Measurements from ENCODE around the gene TPRA1. TPM values are rescaled to one million over a fixed set of nuclear protein-coding genes. Genes with fewer than 3 reads are reported as not detected.

The TPRA1 gene
- total and polyA plus RNA-seq, 9 donors = 19.1 to 27.9 (median 22.0) TPM

DNA sequence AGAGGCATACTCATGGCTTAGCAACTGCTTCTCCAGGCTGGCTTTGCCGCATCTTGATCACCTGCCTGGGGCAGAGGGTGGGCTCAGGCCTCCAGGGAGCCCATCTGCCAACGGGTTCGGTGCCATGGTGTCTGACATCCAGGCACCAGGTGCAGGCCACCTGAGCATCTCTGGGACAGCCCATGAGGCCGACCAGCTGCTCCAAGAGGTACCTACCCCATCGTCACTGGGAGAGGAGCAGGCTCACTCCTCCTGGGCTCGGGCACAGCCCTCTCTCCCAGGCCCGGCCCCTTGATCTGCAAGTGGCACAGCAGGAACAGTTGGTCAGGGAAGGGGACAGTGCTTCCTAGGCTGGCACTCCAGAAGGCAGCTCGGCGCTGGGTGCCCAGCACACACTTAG lies 21.9 kb downstream of the TPRA1 start:
- H3K4me3 ChIP-seq (ENCODE audit: low read length) = no peak overlapping the region
- peaks cover 3% of the 10 kb centered on the region for H3K27me3 ChIP-seq (ENCODE audit: control insufficient read depth, insufficient read depth, low read length)
- H3K27ac ChIP-seq (ENCODE audit: low read length) = no peak overlapping the region
- H3K9me3 ChIP-seq (replicated peaks; ENCODE audit: control insufficient read depth, low read depth, low read length) = no peaks in the 10 kb centered on the region
- H3K36me3 ChIP-seq (ENCODE audit: control insufficient read depth, insufficient read depth, low read length) = peaks cover 34% of the 10 kb centered on the region
- DNase-seq = no peak
- H3K4me1 ChIP-seq (ENCODE audit: control insufficient read depth, insufficient read depth, low read length) = no peaks in the 10 kb centered on the region
- WGBS (ENCODE audit: insufficient coverage) = 78% methylated on average over 6 of the region's 9 CpGs

DNA sequence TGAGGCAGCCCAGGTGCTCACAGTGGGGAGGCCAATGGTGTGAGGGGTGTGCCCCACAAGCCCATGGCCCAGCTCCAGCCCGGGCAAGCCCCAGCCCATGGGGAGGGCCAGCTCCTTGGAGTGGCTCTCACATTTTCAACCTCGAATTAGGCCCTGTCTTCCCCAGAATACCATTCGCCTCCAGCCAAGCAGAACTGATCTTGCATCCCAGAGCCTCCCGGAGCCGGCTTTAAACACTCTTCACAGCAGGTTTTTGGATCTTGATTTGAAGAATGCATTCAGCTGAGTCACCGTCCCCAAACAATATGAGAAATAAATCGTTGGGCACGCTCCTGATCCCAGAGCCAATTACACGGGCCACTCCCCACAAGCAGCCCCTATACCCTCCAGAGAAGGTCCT lies 23.7 kb downstream of the TPRA1 start:
- no peaks in the 10 kb centered on the region for H3K9me3 ChIP-seq (replicated peaks; ENCODE audit: control insufficient read depth, low read depth, low read length)
- no peak for DNase-seq
- H3K27ac ChIP-seq (ENCODE audit: low read length) = no peak overlapping the region
- peaks cover 3% of the 10 kb centered on the region for H3K27me3 ChIP-seq (ENCODE audit: control insufficient read depth, insufficient read depth, low read length)
- no peaks in the 10 kb centered on the region for H3K4me1 ChIP-seq (ENCODE audit: control insufficient read depth, insufficient read depth, low read length)
- peaks cover 18% of the 10 kb centered on the region for H3K36me3 ChIP-seq (ENCODE audit: control insufficient read depth, insufficient read depth, low read length)
- no peak overlapping the region for H3K4me3 ChIP-seq (ENCODE audit: low read length)
- WGBS (ENCODE audit: insufficient coverage) = 79% methylated on average over 6 of the region's 9 CpGs

DNA sequence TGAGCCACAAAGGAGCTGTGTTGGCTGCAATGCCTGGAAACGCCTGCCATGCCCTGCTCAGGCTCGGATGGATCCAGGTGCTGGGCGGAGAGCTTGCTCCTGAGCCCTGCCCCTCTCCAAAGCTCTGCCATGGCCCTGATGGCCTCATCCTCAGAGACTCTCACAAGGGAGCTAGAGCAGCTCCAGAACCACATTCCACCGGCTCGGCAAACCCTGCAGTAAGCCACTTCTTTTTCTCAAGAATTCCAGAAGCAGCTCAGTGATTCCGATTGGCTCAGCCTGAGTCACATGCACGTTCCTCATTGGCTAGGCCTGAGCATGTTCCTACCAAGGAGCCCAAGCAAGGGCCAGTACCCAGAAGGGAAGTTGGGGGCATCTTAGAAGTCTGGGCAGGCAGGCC lies 24.8 kb downstream of the TPRA1 start:
- H3K9me3 ChIP-seq (replicated peaks; ENCODE audit: control insufficient read depth, low read depth, low read length) = no peaks in the 10 kb centered on the region
- DNase-seq = no peak
- H3K27me3 ChIP-seq (ENCODE audit: control insufficient read depth, insufficient read depth, low read length) = peaks cover 3% of the 10 kb centered on the region
- WGBS (ENCODE audit: insufficient coverage) = 51% methylated on average over 7 of the region's 7 CpGs
- no peaks in the 10 kb centered on the region for H3K4me1 ChIP-seq (ENCODE audit: control insufficient read depth, insufficient read depth, low read length)
- no peak overlapping the region for H3K27ac ChIP-seq (ENCODE audit: low read length)
- H3K4me3 ChIP-seq (ENCODE audit: low read length) = no peak overlapping the region
- H3K36me3 ChIP-seq (ENCODE audit: control insufficient read depth, insufficient read depth, low read length) = peaks cover 8% of the 10 kb centered on the region

DNA sequence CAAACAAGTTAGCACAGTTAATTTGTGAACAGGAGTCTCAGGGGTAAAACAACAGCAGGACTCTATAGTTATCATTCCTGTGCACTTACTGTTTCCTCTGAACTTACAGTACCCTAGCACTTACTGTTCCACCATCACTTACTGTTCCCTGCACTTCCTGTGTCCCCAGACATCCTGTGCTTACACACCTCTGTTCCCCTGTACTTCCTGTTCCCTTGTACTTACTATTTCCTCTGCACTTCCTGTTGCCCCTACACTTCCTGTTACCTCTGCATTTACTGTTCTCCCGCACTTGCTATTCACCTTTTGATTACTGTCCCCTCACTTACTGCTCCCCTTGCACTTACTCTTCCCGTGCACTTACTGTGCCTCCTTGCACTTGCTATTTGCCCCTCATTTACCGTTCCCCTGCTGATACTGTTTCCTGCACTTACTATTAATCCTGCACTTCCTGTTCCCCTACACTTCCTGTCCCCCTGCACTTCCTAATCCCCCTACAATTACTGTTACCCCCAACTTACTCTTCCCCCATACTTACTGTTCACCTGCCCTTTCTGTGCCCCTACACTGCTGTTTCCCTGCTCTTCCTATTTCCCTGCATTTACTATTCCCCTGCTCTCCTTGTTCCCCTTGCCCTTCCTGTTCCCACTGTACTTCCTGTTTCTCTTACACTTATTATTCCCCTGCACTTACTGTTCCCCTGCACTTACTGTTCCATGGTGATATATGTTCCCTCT lies 30.3 kb downstream of the TPRA1 start:
- Histone ChIP-seq H3K27ac (ENCODE audit: low read length) (no peak overlapping the region), H3K36me3 (ENCODE audit: control insufficient read depth, insufficient read depth, low read length) (no peaks in the 10 kb centered on the region), H3K27me3 (ENCODE audit: control insufficient read depth, insufficient read depth, low read length) (no peaks in the 10 kb centered on the region), H3K9me3 (replicated peaks; ENCODE audit: control insufficient read depth, low read depth, low read length) (no peaks in the 10 kb centered on the region), H3K4me1 (ENCODE audit: control insufficient read depth, insufficient read depth, low read length) (no peaks in the 10 kb centered on the region), H3K4me3 (ENCODE audit: low read length) (no peak overlapping the region)
- DNase-seq = no peak
- whole genome bisulfite sequencing (ENCODE audit: insufficient coverage) = 70% methylated on average over 3 of the region's 3 CpGs

- no peak for DNase-seq
- no peak overlapping the region for H3K4me3 ChIP-seq (ENCODE audit: low read length)
- 57% methylated on average over 3 of the region's 6 CpGs for WGBS (ENCODE audit: insufficient coverage)
- no peaks in the 10 kb centered on the region for H3K27me3 ChIP-seq (ENCODE audit: control insufficient read depth, insufficient read depth, low read length)
- no peak overlapping the region for H3K27ac ChIP-seq (ENCODE audit: low read length)
- H3K4me1 ChIP-seq (ENCODE audit: control insufficient read depth, insufficient read depth, low read length) = no peaks in the 10 kb centered on the region
- no peaks in the 10 kb centered on the region for H3K36me3 ChIP-seq (ENCODE audit: control insufficient read depth, insufficient read depth, low read length)
- no peaks in the 10 kb centered on the region for H3K9me3 ChIP-seq (replicated peaks; ENCODE audit: control insufficient read depth, low read depth, low read length)
Observed at GRCh38 chr3:127556565-127556964, 34.0 kb downstream of the TPRA1 start.

DNA sequence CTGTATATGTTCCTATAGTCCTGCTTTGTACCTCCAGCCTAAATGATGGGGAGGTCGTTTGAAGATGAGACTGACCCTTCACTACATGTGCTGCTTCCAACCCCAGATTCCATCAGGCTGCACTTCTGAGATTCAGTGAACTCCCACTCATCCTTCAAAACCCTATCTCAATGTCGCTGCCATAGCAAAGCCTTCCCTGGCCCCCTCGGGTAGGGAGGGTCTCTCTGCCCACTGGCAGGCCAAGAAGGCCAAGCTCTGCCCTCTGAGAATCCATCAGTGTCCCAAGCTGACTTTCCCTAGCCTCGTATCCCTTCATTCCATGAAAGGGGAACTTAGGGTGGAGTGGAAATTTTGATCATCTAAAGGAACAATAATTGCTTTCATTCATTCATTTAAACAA lies 35.4 kb downstream of the TPRA1 start:
- peaks cover 5% of the 10 kb centered on the region for H3K4me1 ChIP-seq (ENCODE audit: control insufficient read depth, insufficient read depth, low read length)
- WGBS (ENCODE audit: insufficient coverage) = 60% methylated on average over 2 of the region's 4 CpGs

GRCh38 chr3:127552038-127552437 lies 38.5 kb downstream of the TPRA1 start:
- no peak for DNase-seq
- 29% methylated on average over 1 of the region's 1 CpG for WGBS (ENCODE audit: insufficient coverage)
- Histone ChIP-seq H3K4me3 (ENCODE audit: low read length) (no peak overlapping the region), H3K27ac (ENCODE audit: low read length) (no peak overlapping the region), H3K27me3 (ENCODE audit: control insufficient read depth, insufficient read depth, low read length) (no peaks in the 10 kb centered on the region), H3K4me1 (ENCODE audit: control insufficient read depth, insufficient read depth, low read length) (peaks cover 16% of the 10 kb centered on the region), H3K9me3 (replicated peaks; ENCODE audit: control insufficient read depth, low read depth, low read length) (no peaks in the 10 kb centered on the region), H3K36me3 (ENCODE audit: control insufficient read depth, insufficient read depth, low read length) (no peaks in the 10 kb centered on the region)

More for the DNA sequence above, 35.4 kb downstream of the TPRA1 start:
- H3K36me3 ChIP-seq (ENCODE audit: control insufficient read depth, insufficient read depth, low read length) = no peaks in the 10 kb centered on the region
- no peaks in the 10 kb centered on the region for H3K9me3 ChIP-seq (replicated peaks; ENCODE audit: control insufficient read depth, low read depth, low read length)
- H3K27me3 ChIP-seq (ENCODE audit: control insufficient read depth, insufficient read depth, low read length) = no peaks in the 10 kb centered on the region
- H3K27ac ChIP-seq (ENCODE audit: low read length) = no peak overlapping the region
- no peak for DNase-seq
- no peak overlapping the region for H3K4me3 ChIP-seq (ENCODE audit: low read length)

- Histone ChIP-seq H3K9me3 (replicated peaks; ENCODE audit: control insufficient read depth, low read depth, low read length) (no peaks in the 10 kb centered on the region), H3K36me3 (ENCODE audit: control insufficient read depth, insufficient read depth, low read length) (no peaks in the 10 kb centered on the region), H3K27me3 (ENCODE audit: control insufficient read depth, insufficient read depth, low read length) (no peaks in the 10 kb centered on the region), H3K27ac (ENCODE audit: low read length) (no peak overlapping the region), H3K4me1 (ENCODE audit: control insufficient read depth, insufficient read depth, low read length) (peaks cover 23% of the 10 kb centered on the region), H3K4me3 (ENCODE audit: low read length) (no peak overlapping the region)
- WGBS (ENCODE audit: insufficient coverage) = 63% methylated on average over 7 of the region's 7 CpGs
- no peak for DNase-seq
Observed at GRCh38 chr3:127551178-127551577, 39.4 kb downstream of the TPRA1 start.

- Histone ChIP-seq H3K36me3 (ENCODE audit: control insufficient read depth, insufficient read depth, low read length) (no peaks in the 10 kb centered on the region), H3K4me3 (ENCODE audit: low read length) (no peak overlapping the region), H3K9me3 (replicated peaks; ENCODE audit: control insufficient read depth, low read depth, low read length) (no peaks in the 10 kb centered on the region), H3K27me3 (ENCODE audit: control insufficient read depth, insufficient read depth, low read length) (no peaks in the 10 kb centered on the region), H3K27ac (ENCODE audit: low read length) (no peak overlapping the region), H3K4me1 (ENCODE audit: control insufficient read depth, insufficient read depth, low read length) (peaks cover 23% of the 10 kb centered on the region)
- WGBS (ENCODE audit: insufficient coverage) = 41% methylated on average over 5 of the region's 9 CpGs
- DNase-seq = no peak
Observed at GRCh38 chr3:127550468-127551157, 39.9 kb downstream of the TPRA1 start.

DNA sequence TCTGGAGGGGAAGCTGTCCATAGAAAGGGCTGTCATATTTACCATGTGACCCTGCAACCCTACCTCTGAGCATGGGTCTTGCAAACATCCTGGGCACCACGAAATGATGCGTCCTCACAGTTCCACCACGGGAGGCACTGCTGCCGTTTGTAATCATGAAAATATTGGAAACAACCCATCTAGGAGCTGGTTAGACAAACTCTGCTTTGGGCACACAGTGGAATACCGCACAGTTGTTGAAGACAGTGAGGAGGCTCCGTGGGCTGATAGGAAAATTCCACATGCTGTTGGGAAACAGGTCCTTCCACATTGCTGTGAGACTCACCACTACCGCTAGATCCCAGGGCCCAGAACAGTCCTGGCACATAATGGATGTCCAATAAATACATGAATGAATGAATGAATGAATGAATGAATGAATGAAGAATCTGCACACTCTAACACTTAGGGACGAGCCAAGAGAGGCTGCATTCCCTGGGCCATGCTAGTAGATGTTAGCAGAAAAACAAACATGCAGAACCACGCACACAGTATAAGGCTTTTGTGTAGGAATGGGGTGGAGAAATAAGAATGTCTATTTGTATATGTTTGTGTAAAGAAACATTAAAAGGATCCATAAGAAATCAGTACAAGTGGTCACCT lies 40.6 kb downstream of the TPRA1 start:
- no peak overlapping the region for H3K27ac ChIP-seq (ENCODE audit: low read length)

More for the DNA sequence above, 40.6 kb downstream of the TPRA1 start:
- Histone ChIP-seq H3K27me3 (ENCODE audit: control insufficient read depth, insufficient read depth, low read length) (no peaks in the 10 kb centered on the region), H3K36me3 (ENCODE audit: control insufficient read depth, insufficient read depth, low read length) (no peaks in the 10 kb centered on the region), H3K9me3 (replicated peaks; ENCODE audit: control insufficient read depth, low read depth, low read length) (no peaks in the 10 kb centered on the region), H3K4me3 (ENCODE audit: low read length) (no peak overlapping the region), H3K4me1 (ENCODE audit: control insufficient read depth, insufficient read depth, low read length) (peaks cover 23% of the 10 kb centered on the region)
- WGBS (ENCODE audit: insufficient coverage) = 79% methylated on average over 7 of the region's 9 CpGs
- no peak for DNase-seq
